CD4-positive, alpha-beta T cell treated with Interleukin-15 for 1 hour (primary cell): ENCODE data around the gene MBNL3.

ENCODE experiments used
- DNase-seq: peaks from one replicate; pipeline ENCODE4 v3.0.0-alpha.2; 2020

Gene MBNL3

DNA sequence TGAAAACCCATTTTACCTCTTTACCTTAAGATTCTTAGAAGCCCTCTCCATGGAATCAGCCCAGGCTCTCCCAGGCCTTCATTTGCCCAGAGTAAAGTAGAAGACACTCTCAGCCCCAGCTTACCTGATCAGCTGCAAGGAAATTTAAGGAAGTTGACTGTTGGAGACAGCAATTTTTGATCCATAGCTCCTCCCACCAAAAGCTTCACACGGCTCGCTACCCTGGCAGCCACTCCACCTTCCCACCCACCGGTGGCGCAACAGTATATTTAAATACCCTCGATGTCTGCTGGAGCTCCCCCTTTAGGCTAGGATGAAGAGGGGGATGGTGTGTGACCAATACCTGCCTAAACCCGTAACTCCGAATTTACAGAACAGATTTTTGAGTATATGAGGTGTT lies 75.4 kb downstream of the MBNL3 start:
- DNase-seq: no peak

GRCh38 chrX:132412208-132412607 lies 76.6 kb downstream of the MBNL3 start:
- no peak for DNase-seq

GRCh38 chrX:132411310-132411977 lies 77.4 kb downstream of the MBNL3 start:
- DNase-seq: no peak

DNA sequence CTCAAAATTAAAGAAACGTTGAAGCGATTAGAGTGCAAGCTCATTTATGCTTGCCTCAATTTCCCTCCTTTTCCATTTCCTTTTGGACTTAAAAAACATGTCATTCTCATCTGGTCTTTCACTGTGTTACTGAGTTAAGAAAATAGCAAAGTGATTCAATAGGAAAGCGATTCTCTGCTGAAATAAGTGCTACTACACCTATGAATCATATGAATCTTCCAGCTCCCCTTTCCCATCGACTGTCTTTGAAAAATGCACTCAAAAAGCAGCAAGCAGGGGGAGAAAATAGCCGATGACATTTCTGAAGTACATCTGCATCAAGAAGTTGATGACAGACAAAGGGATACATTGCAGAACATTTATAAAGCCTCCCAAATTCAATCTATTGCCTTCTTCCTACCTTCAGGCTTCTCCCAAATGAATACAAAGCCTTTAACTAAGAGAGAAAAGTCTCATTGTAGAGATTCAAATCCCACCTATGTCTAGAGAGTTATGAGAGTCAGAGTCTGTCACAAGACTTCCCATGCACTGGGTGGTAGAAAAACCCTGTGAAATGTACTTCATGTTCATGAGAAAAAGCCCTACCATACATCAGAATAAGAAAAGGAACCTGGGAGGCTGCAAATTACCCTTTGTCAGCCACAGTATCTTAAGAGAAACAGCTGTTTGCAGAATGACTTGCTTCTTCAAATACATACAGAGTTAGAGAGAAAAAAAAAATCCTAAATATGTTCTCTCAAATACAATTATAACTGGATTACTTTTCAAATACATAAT lies 78.9 kb downstream of the MBNL3 start:
- DNase-seq: no peak

DNA sequence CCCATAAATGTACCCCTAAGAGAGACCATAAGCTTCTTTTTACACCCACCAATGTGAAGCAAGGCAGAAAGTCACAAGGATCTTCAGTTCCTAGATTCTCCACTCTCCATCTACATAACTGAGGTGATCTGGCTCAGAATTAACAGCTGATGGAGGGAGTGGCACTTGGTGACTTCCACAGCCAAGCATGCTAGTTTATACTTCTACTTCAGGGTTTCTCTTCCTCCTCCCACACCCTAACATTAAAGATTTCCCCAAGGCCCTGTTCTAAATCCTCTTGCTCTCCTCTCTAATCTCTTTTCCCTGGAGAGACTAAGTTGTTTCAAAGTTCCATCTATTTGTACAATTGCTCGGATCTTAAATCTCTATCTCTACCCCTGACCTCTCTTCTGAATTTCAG lies 81.1 kb downstream of the MBNL3 start:
- no peak for DNase-seq

- DNase-seq: no peak
Measured at GRCh38 chrX:132406106-132406505, 82.7 kb downstream of the MBNL3 start.

DNA sequence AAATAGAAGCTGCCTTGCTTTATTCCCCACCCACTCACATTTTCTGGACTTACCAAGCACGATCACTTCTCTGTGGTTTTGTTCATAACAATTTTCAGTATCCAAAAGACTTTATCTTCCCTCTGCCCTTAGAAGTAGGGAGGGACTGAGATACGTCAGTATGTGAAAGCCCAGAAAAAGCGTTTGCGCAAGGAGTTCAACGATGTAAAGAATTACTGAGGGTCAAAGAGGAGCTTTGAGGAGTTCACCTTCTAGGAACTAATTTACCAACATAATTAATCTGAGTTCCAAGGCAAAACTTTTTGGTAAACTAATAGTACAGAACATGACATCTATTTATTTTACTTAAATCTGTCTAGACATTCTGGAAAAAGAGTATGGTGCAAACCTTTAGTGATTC lies 84.6 kb downstream of the MBNL3 start:
- no peak for DNase-seq

DNA sequence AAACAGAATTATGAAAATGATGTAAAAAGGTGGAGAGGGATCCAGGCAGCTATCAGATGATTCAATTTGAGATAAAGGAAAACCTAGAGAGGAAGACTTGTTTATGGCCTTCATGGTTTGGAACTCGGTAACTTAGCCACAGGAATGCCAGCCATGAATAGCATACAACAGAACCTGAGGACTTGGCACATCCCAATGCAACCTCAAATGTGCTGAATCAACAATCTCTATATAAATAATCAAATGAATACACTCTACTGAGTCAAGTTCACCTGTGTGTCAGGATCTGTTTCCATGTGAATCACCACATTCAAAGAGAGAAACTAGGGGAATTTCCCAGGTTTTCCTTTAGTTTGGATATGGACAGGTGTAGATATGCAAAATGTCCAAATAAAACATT lies 86.9 kb downstream of the MBNL3 start:
- no peak for DNase-seq

DNA sequence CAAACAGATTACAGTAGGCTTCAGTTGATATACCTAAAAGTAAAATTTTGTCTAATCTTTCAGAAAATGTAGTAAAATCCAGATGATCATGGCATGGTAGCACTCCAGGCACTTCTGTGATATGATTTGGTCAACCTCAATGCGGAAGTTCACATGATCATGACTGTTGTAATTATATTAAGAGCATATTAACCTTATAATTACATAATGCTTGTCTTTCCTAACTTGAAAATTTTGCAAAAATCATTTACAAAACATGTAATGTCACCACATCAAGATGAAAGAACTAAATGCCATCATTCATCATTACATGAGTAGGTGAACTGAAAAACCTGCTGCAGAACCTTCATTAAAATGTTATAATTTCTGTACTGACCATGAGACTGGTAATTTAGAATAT lies 88.1 kb downstream of the MBNL3 start:
- DNase-seq: no peak

DNA sequence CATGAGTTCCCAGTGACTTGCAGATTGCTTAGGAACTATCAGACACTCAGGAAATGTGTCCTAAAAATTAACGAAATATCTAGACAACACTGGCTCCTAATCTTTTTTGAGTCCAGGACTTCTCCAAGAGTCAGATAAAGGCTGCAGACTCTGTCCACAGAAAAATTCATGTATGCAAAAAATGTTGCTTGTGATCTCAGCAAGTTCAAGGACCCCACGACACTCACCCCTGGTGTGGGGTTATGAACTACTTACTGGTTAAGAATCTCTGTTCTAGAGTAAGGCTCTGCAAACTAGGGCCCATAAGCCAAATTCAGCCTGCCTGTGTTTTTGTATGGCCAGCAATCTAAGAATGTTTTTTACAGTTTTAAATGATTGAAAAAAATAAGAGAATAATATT lies 93.2 kb downstream of the MBNL3 start:
- DNase-seq: no peak

GRCh38 chrX:132395026-132395425 lies 93.8 kb downstream of the MBNL3 start:
- DNase-seq: no peak

DNA sequence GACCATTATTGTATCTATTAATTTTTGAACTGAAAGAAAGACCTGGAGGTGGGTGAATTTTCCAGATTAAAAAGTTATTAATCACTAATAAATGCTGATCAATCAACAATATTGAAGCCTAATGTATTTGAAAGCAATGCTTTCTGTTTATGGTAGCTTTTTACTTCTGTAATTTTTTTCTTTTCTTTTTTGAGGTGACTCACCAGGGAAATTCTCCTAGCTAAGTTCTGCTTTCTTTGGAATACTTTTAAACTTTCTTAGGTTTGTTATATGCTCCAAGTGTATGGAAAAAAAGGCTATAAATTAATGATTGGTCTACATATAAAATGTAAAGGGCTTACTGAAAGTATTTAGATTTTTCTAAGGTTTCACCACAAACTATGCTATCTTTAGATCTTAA lies 94.2 kb downstream of the MBNL3 start:
- no peak for DNase-seq

- DNase-seq: no peak
Measured at GRCh38 chrX:132393992-132394391, 94.8 kb downstream of the MBNL3 start.

GRCh38 chrX:132393485-132393884 lies 95.4 kb downstream of the MBNL3 start:
- DNase-seq: no peak

DNA sequence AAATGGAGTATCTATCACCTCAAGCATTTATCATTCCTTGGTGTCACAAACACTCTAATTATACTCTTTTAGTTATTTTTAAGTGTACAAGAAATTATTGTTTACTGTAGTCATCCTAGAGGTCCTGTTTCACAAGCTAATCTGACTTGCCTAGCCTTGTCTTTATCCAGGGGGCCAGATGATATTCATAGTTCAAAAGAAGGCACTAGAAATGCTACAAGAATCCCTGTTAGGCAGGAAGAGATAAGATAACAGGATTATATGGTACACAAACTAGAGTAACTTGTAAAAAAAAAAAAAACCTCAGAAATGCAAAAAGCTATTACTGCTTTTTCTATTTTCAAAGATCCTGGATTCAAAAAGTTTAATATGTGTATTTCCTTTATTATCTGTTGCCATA lies 95.8 kb downstream of the MBNL3 start:
- no peak for DNase-seq

DNA sequence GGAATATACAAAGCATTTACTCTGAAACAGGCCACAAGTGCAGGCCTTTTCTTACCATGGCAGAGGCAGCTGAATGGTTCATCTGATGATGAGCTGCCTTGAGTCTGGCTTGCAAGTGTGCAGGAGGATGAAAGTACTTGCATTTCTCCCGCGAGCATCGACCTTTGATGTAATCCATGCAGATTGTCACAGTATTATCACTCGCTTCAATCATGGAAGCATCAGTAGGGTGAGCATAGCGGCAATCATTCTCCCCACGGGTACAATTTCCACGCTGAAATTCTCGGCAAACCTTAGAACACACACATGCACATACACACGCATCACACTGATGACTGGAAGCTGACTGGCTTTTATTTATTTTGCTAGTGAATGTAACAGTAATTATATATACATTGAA lies 98.0 kb downstream of the MBNL3 start:
- DNase-seq: no peak

GRCh38 chrX:132389480-132389879 lies 99.4 kb downstream of the MBNL3 start:
- no peak for DNase-seq

- no peak for DNase-seq
Measured at GRCh38 chrX:132388371-132388770, 100.5 kb downstream of the MBNL3 start.

DNA sequence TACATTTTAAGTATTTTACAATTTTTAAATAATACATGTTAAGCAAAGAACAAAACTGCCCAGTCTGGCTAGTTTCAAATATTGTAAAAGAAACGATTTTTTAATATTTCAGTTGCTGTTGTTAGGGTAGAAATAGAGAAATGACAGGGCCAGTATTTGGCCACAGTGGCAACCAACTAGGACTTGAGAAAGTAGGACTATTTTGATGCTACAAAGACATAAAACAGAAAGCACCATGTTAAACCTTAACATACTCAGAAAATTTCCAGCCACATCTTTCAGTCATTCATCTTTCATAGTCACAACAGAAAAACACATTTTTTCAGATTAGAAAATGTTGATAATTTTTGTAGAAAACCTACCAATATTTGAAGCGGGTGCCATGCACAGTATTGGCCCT lies 104.5 kb downstream of the MBNL3 start:
- no peak for DNase-seq

- no peak for DNase-seq
Measured at GRCh38 chrX:132382068-132382467, 106.8 kb downstream of the MBNL3 start.

DNA sequence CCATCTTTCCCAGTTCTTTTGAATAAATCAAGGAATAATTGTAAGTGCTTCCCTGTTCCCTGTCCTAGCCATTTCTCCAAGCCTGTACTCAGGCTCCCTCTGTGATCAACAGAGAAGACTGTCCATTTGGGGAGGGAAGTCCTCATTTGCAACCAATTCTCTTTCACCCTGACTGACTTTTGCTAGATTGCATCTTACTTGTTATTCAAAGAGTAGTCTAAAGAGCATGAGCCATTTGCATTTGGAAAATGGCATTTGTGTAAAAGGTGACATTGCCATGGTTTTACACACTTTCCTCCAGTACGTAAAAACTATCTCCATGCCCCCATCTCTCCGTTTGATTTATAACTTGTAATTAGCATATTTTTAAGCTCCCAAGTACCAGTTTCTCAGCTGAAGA lies 110.6 kb downstream of the MBNL3 start:
- no peak for DNase-seq

- no peak for DNase-seq
Measured at GRCh38 chrX:132375941-132376340, 112.9 kb downstream of the MBNL3 start.

DNA sequence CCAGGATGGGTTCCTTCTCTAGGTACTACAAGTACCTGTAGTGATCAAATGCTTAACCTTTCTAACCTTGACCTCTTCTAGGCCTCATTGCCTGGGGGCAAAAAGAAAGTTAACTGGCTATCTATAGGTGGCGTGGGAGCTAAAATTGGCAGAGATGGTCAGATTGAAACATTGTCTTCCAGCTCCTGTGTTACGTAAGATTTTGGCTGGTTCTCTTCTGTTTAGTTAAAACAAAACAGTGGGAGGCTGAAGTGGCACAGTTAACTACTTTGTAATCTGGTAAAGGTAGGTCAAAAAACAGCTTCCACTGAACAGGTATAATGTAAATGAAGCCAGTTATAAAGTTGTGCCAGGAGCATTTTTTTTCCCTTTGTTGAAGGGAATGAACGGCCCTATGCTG lies 115.2 kb downstream of the MBNL3 start:
- DNase-seq: no peak

DNA sequence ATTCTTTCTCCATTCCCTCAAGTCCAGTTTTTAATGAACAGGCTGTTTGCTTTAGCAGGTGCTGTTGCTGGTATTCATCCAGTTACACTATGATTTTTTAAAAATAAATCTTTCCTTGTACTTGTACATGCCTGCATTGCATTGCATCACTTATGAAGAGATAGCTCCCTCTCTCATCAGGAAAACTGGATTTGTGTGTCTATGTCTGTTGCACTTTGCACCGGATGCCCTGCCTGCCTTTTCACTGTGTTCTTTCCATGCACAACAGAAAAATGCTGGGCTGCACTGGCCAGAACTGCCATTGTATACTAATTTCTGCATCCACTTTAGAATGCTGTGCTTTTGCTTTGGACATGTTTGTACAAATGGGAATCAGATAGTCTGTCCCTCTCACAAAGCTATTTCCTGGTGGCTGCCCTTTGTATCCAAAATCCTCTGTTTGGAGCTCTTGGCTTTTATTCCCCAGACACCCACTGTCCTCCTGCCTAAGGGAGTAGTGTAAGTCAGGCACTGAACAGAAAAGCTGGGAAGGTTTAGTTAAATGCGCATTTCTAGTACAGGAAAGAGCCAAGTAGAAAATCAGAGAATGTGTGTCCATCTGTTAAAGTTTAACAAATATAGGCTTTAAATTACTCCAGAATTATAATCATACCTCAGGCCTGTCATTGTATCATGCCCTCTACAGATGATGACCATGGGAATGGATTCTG lies 119.1 kb downstream of the MBNL3 start:
- no peak for DNase-seq
